ENCODE measurements around the gene ZFYVE27. TPM values are rescaled to one million over a fixed set of nuclear protein-coding genes. Genes with fewer than 3 reads are reported as not detected.

The ZFYVE27 gene
- total and polyA plus RNA-seq, 2 donors (not counting 3 experiments of a cell fraction or from before 2014, with no cell fraction given): 16.3 to 24.2 TPM

DNA sequence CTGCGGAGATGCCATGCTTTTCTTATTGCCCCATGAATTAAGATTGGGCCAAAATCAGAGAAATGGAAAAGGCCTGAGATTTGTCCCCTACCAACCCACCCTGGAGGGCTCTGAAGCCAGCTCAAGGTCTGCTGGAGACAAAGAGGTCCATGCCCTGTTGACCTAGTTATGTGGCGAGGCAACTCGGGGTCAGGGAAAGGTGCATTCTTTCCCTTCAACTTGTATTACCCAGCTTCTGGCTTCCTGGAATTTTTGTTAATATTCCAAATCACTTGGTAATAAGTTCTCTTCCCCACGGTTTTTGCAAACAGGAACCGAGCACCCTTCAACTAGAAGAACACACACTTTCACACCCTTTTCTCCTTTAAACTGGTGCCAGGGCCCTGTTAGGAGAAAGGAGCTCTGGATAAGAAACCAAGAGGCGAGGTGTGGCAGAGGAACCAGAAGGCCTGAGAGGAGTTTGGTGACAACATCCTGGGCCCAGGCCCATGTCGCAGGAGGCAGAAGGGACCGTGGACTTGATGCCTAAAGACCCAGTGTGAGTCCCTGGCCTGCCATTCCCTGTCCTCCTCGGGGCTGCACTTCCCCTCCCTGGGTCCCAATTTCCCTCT lies 47.4 kb downstream of the ZFYVE27 start:
- Histone ChIP-seq H3K27me3 (ENCODE audit: control insufficient read depth in 2 of 2, insufficient read depth in 2 of 2, low read length in 2 of 2) (peaks cover 3 to 6% of the 10 kb centered on the region in 2 experiments), H3K9me1 (replicated peaks; ENCODE audit: control insufficient read depth, extremely low read depth, insufficient read depth, low read length) (no peaks in the 10 kb centered on the region), H3K4me3 (replicated peaks in 1 of 3; ENCODE audit: insufficient read depth in 1 of 3, low read depth in 1 of 3, low read length in 3 of 3) (no peak overlapping the region), H3K9ac (replicated peaks; ENCODE audit: extremely low read depth, insufficient read depth, low read length) (no peak overlapping the region), H3K27ac (ENCODE audit: insufficient read depth, low read depth, low read length) (no peak overlapping the region), H3K4me2 (ENCODE audit: insufficient read depth, low read length) (no peak overlapping the region), H3K79me2 (ENCODE audit: control insufficient read depth, insufficient read depth, low read length) (no peaks in the 10 kb centered on the region), H3K36me3 (ENCODE audit: control insufficient read depth in 2 of 2, extremely low read depth in 1 of 2, insufficient read depth in 2 of 2, low read length in 2 of 2) (no peaks in the 10 kb centered on the region), H2AFZ (ENCODE audit: low read depth, low read length) (no peak overlapping the region), H3K4me1 (ENCODE audit: control insufficient read depth, extremely low read depth, insufficient read depth, low read length) (peaks cover 4% of the 10 kb centered on the region), H3K9me3 (replicated peaks; ENCODE audit: control insufficient read depth, insufficient read depth, low read length) (no peaks in the 10 kb centered on the region), H4K20me1 (replicated peaks; ENCODE audit: control insufficient read depth, extremely low read depth, insufficient read depth, low read length) (no peaks in the 10 kb centered on the region)
- ChIA-PET POLR2A (interaction anchor here (0.7 kb wide), 1 partner anchor 23 kb away, joined by 4 read pairs; no protein-coding TSS in a partner anchor), CTCF (interaction anchor here (1.0 kb wide), 1 partner anchor 9 kb away, joined by 3 read pairs; no protein-coding TSS in a partner anchor)
- FAIRE-seq: no peak
- no peak for DNase-seq (ENCODE audit: low read depth, low spot score)
- no peak for TF ChIP-seq JUN (IDR thresholded peaks at IDR 0.05; ENCODE audit: borderline replicate concordance, insufficient read depth, insufficient read length, low read depth)
- TF ChIP-seq POLR2A (IDR thresholded peaks at IDR 0.05; ENCODE audit: low read depth, low read length): no peak
- no peak for TF ChIP-seq POLR2AphosphoS5 (IDR thresholded peaks at IDR 0.05; ENCODE audit: insufficient read depth, low read depth, low read length)
- no peak for TF ChIP-seq MYC (IDR thresholded peaks at IDR 0.05; ENCODE audit: low read depth, low read length)
- TF ChIP-seq CTCF (IDR thresholded peaks at IDR 0.05; ENCODE audit: extremely low read depth in 1 of 2, insufficient read depth in 1 of 2, low read depth in 1 of 2, low read length in 2 of 2): no peak
- TF ChIP-seq GATA2 (IDR thresholded peaks at IDR 0.05; ENCODE audit: insufficient read depth, insufficient read length, low read depth, low read length): no peak
- TF ChIP-seq EZH2 (IDR thresholded peaks at IDR 0.05; ENCODE audit: borderline replicate concordance, low read depth, low read length, severe bottlenecking): no peak
- no peak for TF ChIP-seq FOS (IDR thresholded peaks at IDR 0.05; ENCODE audit: borderline replicate concordance, insufficient read depth, low read length)
- TF ChIP-seq, protein P1, sequence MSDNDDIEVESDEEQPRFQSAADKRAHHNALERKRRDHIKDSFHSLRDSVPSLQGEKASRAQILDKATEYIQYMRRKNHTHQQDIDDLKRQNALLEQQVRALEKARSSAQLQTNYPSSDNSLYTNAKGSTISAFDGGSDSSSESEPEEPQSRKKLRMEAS (IDR thresholded peaks at IDR 0.05; ENCODE audit: insufficient read depth, insufficient read length): no peak
- dilution Hi-C loops (cut with MboI; ENCODE audit: extremely low pct_ligation_motif_present, low sequenced_read_pairs): no loop called here
- intact Hi-C loops (cut with micrococcal nuclease): no loop called here
- no TSS peak for BruUV-seq (replicated peaks)
